NCI-H2171 treated with DMSO at 0.1 percent for 48 hours (cell line): ENCODE data around the gene AOAH.

Source experiments
- DNase-seq: peaks from one replicate; lab custom pipeline; 2025; lab: John Stamatoyannopoulos, UW

Gene AOAH

DNA sequence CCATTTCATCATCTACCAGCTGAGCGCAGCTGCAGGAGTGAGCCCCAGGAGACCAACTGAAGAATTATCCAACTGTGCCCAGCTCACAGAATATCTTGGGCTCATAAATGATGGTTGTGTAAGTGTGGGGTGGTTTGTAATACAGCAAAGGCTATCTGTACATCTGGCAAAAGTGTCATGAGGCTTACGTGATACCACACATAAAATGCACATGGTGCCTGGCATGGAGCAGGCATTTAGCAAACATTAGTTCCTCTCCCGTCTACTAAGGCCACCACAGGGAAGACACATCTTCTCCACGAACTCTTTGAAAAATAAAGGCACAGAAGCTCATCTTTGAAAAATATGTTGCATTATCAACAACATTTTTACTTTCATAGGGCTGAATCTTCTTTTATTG, 32.3 kb downstream of the AOAH start:
- DNase-seq: no peak

DNA sequence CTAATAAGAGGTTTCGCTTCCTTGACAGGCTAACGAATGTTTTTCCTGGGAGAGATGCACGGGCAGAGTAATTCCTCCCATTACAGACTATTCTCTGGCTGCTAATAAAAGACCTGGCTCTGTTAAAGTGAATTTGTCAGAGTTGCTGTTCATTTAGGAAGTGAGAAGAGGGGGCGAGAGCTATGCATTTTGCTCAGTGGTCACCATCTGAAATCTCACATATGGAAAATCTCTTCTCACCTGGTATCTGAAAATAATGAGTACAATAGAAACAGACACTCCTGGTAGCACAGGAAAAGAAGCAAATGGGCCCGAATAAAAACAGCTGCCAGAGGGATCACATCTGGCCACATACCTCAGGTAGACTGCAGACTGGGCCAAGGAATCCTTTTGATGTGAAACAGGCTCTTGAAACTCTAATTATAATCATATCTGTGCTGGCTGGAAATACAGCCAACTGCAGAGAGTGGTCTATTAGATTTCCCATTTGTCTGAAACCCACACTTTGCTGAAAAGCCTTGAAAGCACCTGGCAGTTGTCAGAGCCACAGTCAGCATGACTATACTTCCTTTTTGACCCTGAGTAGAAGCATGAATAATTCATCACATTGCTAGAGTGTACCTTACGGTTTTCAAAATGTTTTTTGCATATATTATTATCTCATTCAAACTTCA, 33.6 kb downstream of the AOAH start:
- no peak for DNase-seq

DNA sequence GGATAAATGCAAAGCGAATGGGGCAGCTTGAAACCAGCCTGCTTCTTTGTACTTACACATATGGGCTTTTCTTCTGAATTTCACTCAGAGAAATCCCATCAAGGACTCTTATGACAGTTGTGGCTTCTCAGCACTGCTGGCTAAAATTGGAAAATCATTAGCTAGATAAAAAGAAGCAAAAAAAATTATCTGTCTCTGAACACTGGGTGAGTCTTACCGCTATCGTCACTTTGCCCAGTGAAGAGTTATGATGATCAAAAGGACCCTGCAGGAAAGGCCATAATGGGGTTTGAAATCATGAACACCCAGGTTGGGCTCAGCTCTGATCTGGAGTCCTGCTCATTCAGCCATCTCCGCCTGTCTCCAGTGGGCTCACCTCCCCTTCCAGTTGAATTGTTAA, 34.3 kb downstream of the AOAH start:
- DNase-seq: no peak

DNA sequence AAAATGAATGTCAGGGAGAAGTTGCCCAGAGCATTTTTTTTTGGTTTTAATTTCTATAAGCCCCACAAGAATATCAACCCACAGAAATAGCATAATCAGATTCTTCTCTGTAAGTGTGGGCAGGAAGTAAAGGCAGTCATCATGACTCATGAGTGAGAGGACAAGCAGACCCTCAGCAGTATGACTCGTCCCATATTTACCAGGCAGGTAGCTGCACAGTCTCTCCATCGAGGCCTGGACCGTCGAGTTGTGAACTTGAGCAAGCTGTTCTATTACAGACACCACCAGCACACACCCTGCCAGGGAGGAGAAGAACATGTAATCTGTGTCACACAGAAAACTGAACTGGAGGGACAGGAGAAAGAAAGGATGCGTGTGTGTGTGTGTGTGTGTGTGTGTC, 37.8 kb downstream of the AOAH start:
- no peak for DNase-seq

DNA sequence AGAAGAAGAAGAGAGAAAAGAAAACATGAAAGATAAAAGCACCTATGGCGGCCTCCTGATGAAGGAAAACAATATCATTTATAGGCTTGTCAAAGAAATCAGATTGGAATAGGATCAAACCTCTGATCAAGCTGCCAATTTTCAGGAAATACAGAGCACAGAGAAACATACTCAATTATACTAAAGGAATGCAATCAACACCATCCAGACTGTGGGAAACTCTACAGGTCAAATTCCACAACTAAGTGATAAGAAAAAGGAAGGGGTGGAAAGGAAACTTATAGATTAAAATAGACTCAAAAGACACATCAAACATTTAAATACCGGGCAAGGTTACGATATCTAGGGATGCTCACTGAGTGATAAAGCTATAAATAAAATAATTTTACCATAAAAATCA, 39.3 kb downstream of the AOAH start:
- no peak for DNase-seq

DNA sequence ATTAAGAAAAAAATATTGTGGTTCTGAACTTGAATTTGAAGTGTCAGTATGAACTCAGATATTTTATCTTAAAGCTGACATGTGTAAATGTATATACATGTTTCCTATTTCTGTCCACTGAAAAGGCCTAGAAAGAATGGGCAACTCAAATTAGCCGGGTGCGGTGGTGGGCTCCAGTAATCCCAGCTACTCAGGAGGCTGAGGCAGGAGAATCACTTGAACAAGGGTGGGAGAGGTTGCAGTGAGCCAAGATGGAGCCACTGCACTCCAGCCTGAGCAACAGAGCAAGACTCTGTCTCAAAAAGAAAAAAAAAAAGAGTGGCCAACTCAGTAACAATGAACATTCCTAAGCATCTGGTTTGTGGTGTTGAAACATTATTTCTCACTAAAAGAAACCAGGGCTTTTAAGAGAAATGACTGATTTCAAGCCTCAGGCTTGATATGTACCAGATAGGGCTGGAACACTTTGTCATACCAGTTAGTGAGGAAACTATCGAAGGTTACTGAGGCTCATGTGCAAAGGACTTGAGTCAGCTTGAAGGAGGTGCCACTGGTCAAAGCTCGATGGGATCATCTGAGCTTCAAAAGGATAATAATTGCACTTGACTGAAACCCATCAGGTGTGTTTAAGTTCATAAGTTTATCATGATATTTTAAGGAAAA, 40.5 kb downstream of the AOAH start:
- DNase-seq: no peak

DNA sequence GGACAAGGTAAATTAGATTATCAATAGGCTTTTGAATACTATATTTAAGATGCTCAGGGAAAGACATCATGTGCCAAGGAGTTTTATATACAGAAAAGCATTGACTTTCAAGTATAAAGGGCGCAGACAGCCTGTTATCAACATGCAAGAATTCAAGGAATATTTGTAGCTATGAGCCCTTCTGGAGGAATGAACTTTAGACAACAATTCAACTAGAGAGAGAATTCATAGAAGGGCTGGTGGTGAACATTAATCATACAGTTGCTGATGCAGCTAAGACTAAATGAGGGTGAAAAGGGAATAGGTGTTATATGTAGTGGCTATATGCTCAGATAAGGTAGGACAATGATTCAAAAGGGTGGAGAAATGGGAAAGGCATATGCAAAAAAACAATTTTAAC, 41.2 kb downstream of the AOAH start:
- no peak for DNase-seq

DNA sequence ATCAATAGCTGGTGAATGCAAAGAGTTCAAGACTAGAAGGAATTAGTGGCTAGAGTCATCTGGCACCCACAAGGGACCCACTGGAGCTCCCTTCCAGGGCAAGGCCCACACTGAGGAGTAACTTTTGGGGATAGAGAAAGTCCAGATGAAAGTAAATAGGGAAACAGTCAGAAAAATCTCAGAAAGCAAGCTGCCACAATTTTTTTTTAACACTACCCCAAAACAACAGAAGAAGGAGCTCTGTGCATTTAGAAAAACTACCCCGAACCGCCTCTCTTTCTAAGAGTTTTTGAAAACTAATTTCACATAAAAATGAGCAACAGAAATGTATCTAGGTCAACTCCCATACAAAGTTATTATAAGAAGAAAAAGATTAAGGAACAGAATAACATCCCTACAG, 42.2 kb downstream of the AOAH start:
- no peak for DNase-seq

DNA sequence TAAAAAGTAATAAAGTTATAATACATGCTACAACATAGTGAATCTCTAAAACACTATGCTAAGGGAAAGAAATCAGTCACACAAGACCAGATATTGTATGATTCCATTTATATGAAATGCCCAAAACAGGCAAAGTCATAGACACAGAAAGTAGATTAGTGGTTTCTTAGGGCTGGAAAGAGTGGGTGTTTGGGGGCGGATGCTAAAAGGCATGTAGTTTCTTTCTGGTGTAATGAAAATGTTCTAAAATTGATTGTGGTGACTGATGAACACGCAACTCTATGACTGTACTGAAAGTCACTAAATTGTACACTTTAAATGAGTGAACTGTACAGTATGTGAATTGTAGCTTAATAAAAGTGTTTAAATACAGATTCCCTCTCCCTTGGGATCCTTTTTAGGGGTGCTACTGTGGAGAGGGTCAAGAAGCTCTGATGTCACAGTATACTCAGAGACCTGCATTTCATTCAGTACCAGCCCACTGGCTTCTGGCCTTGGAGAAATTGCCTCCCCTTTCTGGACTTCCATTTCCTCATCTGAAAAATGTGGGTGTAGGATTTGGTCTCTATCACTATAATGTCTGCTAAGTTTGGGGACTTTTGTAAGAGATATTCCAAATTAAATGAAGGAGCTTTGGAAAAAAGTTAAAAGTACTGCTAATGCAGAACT, 46.4 kb downstream of the AOAH start:
- no peak for DNase-seq

DNA sequence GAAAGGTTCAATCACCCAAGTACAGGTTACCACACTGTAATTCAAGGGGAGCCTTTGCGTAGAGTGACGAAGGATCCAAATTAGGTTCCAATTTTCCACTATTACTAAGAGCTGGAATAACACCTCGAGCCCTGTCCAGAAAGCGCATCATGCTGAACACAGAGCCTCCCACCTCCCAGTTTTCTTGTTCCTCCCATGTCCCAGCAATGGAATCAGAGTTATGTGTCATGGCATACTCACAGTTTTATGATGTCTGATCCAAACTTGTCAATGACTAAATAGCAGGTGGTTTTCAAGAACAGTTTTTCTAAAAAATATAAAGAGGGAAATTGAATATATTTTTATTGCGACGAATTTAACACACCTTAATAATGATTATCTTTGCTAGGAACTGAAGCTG, 50.6 kb downstream of the AOAH start:
- no peak for DNase-seq

DNA sequence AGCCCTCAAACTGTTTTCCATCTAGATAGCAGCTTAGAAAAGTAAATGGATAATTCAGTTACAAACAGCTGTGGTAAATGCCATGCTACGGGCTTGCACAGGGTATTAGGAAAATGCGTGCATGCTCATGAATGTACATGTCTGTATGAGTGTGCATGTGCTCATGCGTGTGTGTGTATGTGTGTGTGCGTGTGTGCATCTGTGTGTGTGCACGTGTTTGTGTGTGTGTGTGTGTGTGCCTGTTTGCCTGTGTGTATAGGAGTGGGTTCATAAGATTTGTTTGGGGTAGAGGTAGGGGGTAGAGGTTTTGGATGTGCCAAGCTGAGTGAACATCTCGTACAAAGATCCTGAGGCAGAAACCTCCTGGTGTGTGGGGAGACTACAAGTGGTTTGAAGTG, 52.9 kb downstream of the AOAH start:
- DNase-seq: no peak

DNA sequence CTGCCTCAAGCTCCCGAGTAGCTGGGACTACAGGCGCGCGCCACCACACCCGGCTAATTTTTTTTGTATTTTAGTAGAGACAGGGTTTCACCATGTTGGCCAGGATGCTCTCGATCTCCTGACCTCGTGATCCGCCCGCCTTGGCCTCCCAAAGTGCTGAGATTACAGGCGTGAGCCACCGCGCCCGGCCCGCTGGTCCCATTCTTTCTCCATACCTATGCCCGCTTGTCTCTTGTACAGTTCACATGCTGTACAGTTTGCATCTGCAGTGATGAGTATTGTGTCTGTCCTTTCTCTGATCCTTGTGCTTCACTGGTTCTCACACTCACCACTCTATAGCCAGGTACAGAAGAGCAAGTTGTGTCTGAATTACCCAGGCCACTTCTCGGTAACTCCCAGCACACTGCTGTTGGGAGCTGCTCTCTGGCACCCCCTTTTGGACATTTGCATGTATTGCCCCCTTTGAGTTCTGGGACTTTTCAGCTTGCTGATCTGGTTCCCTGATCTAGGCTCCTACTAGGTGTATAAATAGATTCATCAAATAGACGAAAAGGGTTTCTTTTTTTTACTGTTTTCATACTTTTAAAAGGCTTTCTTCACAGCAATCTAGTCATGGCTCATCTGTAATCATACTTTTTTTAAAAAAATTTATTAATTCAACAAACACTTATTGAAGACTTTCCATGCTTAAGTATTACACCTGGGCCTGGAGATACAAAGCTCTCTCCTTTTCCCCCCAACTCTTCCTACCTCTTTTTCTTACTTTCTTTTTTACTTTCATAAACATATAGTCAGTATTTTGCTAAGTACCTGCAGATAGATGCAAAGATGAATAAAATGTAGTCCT, 53.5 kb downstream of the AOAH start:
- peak; percentile 66 for DNase-seq

DNA sequence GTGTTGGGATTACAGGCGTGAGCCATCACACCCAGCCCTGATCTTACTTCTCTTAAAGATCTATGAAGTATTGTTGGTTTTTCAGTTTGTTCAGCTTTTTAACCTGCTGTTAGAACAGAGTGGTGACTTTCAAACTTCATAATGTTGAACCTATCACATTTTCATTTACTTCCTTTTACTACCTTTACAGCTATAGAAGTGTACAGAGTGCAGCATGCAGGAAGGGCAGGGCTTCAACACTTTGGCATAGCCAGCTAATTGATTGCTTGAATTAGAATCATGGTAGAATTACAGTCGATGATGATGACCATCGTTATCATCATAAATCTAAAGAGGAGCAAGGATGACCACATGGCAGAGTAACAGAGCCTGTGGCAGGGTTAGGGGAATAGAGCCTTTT, 55.5 kb downstream of the AOAH start:
- no peak for DNase-seq

DNA sequence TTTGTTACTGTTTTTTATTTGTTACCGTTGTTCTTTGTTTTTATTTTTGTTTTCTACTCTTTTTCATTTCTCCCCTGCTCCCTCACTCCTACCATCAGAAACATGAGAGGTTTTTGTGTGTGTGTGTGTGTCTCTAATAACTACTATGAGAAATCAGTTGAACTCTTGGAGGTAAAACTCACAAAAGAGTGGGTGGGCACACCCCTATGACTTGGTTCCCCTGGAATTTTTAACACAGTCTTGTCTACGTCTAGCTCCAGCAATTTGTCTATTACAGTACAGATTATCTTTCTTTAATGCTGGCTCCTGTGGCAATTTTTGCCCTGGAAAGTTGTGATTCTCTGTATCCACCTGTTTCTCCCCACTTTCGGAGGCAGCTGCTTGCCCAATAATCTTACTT, 56.2 kb downstream of the AOAH start:
- DNase-seq: no peak

DNA sequence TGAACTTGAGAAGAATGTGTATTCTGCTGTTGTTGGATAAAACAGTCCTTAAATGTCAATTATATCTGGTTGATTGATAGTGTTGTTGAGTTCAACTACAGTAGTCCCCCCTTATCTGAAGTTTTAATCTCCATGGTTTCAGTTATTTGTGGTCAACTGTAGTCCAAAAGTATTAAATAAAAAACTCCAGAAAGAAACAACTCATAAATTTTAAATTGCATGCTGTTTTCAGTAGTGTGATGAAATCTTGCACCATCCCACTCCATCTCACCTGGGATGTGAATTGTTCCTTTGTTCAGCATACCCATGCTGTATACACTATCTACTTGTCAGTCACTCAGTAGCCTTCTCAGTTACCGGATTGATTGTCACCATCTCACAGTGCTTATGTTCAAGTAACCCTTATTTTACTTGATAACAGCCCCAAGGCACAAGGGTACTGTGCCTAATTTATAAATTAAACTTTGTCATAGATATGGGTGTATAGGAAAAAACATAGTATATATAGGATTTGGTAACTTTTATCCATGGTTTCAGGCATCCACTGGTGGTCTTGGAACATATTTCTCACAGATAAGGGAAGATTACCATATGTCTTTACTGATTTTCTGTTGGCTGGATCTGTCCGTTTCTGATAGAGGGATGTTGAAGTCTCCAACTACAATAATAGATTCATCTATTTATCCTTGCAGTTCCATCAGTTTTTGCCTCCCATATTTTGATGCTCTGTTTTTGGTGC, 57.1 kb downstream of the AOAH start:
- no peak for DNase-seq

DNA sequence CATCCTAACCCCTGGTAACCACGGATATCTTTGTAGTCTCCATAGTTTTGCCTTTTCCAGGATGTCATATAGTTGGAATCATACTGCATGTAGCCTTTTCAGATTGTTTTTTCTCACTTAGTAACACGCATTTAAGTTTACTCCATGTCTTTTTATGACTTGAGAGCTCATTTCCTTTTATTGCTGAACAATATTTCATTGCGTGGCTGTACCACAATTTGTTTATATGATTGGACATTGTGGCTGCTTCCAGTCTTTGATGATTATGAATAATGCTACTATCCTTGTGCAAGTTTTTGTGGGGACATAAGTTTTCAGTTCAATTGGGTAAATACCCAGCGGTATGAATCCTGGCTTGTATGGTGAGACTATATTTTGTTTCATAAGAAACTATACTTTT, 60.8 kb downstream of the AOAH start:
- no peak for DNase-seq

DNA sequence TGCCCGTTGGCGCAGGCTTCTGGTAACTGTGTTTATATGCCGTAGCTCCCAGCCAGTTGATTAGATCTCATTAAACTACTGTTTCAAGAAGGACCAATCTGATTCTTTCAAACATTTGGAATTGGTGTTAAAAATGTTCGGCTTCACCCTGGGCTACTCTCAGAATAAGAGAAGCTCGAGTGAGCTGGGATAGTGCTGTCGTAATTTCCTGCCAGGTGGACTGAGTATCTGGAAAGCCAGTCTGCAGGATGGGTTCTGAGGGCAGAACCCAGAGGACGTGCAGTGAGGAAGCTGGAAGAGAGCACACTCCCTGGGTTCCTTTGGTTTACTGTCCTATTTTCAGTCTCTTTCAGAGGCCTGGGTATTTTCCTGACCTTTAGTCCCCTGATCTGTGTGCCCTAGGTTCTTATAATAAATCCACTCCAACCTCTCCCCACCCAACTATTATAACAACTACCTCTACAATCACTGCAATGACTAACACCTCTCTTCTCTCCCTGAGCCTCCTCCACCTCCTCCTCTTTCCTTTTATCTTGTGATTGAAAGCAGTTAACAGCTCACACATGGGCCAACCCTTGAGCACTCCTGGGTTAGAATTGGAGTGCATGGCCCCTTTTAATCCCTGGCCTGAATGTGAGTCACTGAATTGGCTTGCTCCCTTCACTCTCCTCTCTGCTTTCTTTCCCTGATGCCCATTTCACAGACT, 63.0 kb downstream of the AOAH start:
- DNase-seq: no peak

DNA sequence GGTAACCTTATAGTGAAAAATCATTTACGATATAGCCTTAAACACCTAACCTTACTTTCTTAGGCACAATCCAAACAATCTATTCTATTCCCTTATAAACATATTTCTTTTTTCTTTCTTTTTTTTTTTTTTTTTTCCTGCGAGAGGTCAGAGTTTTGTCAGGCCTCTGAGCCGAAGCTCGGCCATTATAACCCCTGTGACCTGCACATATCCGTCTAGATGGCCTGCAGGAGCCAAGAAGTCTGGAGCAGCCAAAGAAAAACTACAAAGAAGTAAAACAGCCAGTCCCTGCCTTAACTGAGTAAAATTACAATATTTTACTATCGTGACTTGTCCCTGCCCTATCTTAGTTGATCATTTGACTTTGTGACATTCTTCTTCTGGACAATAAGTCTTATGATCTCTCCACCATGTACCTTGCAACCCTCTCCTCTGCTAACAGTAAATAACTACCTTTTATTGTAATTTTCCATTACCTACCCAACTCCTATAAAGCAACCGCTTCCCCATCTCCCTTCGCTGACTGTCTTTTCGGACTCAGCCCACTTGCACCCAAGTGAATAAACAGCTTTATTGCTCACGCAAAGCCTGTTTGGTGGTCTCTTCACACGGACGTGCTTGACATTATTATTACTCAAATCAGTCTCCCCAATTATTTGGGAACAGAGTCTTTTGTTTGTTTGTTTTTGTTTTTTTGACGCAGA, 64.5 kb downstream of the AOAH start:
- DNase-seq: no peak

DNA sequence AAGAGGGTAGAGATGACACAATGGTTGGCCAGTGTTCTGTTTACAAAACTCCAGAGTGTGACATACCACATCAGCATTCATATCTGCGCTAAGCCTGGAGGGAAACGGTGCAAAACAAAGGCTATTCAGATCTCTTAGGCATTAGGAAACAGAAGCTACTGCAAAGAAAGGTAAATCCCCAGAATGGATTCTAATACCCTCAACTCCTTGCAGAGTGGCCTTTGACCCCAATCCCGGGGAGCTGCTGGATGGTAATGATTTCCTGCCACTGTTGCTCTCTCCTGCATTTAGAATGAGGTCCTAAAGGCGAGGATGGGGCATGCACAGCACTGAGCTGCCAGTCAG, 65.2 kb downstream of the AOAH start:
- DNase-seq: peak; percentile 25

DNA sequence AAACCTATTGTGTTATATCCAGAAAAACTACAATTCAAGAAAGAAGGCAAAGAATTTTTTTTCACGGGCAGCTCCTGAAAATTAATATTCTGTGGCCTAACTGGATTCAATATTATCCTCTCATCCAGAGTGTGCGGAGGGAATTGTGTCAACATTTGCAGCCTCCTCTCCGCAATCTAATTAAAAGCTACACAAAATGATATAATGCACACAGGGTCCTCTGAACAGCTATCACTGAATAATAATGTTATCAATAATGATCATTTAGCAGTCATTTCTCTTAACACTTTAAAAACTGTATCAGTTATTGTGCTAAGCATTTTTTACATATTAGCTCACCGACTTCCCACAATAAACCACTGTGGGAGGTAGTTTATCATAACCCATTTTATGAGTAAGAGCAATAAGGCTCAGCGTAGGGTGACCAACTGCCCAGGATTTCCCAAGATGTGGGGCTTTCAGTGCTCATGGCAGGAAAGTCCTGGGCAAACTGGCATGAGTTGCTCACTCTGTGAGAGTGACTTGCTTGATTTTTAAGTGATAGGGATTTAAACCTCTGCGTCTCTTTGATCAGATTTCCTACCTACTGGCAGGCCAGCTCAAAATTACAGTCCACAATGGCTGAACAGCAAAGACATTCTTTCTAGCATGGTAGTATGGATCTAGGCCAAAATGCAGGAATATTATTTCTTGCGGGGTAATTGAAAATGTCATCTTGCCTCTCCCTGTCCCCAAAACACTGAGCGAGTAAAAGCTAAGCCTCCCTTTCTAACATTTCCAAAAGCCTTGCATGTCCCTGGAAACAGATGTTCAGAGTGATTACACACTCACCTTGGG, 65.7 kb downstream of the AOAH start:
- DNase-seq: no peak
